Measurements from ENCODE around the gene CRYZL1.

The CRYZL1 gene

GRCh38 chr21:33661146-33661545, 19.6 kb upstream of the CRYZL1 start:
- no peak for DNase-seq (ENCODE audit: low read depth, low spot score)

- no peak for DNase-seq (ENCODE audit: low read depth, low spot score)
Observed at GRCh38 chr21:33660406-33660805, 18.9 kb upstream of the CRYZL1 start.

- no peak for DNase-seq (ENCODE audit: low read depth, low spot score)
Observed at GRCh38 chr21:33659568-33659949, 18.0 kb upstream of the CRYZL1 start.

GRCh38 chr21:33658919-33659567, 17.5 kb upstream of the CRYZL1 start:
- DNase-seq (ENCODE audit: low read depth, low spot score): no peak

- no peak for DNase-seq (ENCODE audit: low read depth, low spot score)
Observed at GRCh38 chr21:33657124-33657820, 15.7 kb upstream of the CRYZL1 start.

GRCh38 chr21:33655588-33656221, 14.2 kb upstream of the CRYZL1 start:
- DNase-seq (ENCODE audit: low read depth, low spot score): no peak

GRCh38 chr21:33654412-33654811, 12.9 kb upstream of the CRYZL1 start:
- no peak for DNase-seq (ENCODE audit: low read depth, low spot score)

GRCh38 chr21:33651965-33652680, 10.6 kb upstream of the CRYZL1 start:
- no peak for DNase-seq (ENCODE audit: low read depth, low spot score)

GRCh38 chr21:33650929-33651509, 9.5 kb upstream of the CRYZL1 start:
- DNase-seq (ENCODE audit: low read depth, low spot score): no peak

- DNase-seq (ENCODE audit: low read depth, low spot score): no peak
Observed at GRCh38 chr21:33650230-33650629, 8.7 kb upstream of the CRYZL1 start.

- DNase-seq (ENCODE audit: low read depth, low spot score): no peak
Observed at GRCh38 chr21:33648555-33648954, 7.0 kb upstream of the CRYZL1 start.

GRCh38 chr21:33647587-33647986, 6.0 kb upstream of the CRYZL1 start:
- DNase-seq (ENCODE audit: low read depth, low spot score): no peak

GRCh38 chr21:33645730-33646129, 4.2 kb upstream of the CRYZL1 start:
- no peak for DNase-seq (ENCODE audit: low read depth, low spot score)

GRCh38 chr21:33644383-33645074, 3.0 kb upstream of the CRYZL1 start:
- DNase-seq (ENCODE audit: low read depth, low spot score): no peak

- DNase-seq (ENCODE audit: low read depth, low spot score): peak; percentile 16
Observed at GRCh38 chr21:33643658-33644311, 2.2 kb upstream of the CRYZL1 start.

- DNase-seq (ENCODE audit: low read depth, low spot score): no peak
Observed at GRCh38 chr21:33642896-33643657, 1.5 kb upstream of the CRYZL1 start.

- peak; percentile 98 for DNase-seq (ENCODE audit: low read depth, low spot score)
Observed at GRCh38 chr21:33642027-33642895, 720 bp upstream of the CRYZL1 start, which contains the start of gene ITSN1. ITSN1 (plus strand) TSS chr21:33642501; CDS start chr21:33718829, 76,328 bp downstream.

- no peak for DNase-seq (ENCODE audit: low read depth, low spot score)
Observed at GRCh38 chr21:33640697-33641351, 717 bp downstream of the CRYZL1 start.

Data from brain pericyte (primary cell).